Measurements from ENCODE around the gene KLHL1.

DNA sequence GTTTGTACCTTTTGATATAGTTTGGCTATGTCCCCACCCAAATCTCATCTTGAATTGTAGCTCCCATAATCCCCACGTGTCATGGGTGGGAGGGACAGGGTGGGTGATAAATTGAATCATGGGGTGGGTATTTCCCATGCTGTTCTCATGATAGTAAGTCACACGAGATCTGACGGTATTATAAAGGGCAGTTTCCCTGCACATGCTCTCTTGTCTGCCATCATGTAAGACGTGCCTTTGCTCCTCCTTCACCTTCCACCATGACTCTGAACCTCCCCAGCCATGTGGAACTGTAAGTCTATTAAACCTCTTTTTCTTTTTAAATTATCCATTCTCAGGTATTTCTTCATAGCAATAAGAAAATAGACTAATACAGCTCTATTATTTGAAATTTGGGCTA is 331.3 kb downstream of the KLHL1 start:
- no peak for TF ChIP-seq CTCF (IDR thresholded peaks at IDR 0.05)
- no peak for TF ChIP-seq POLR2A (IDR thresholded peaks at IDR 0.05)
- TF ChIP-seq POLR2AphosphoS5 (IDR thresholded peaks at IDR 0.05; ENCODE audit: insufficient read depth in 1 of 2, low read depth in 1 of 2), result no peak

Data from vagina (tissue), 2 donors.